Mesodermal cell (in vitro differentiated cells): ENCODE measurements around the gene ZBTB49.

Experiments used
- H3K27ac ChIP-seq: 2 replicates; pipeline ENCODE4 v1.7.0; 2013; ENCODE audit warnings: mild to moderate bottlenecking, low read depth, low read length, moderate library complexity; ENCODE audit not compliant: severe bottlenecking
- H3K36me3 ChIP-seq: 2 replicates; pipeline ENCODE4 v1.7.1; 2013; ENCODE audit warnings: mild to moderate bottlenecking, low read length, moderate library complexity; ENCODE audit not compliant: control insufficient read depth, insufficient read depth
- H3K4me1 ChIP-seq: one replicate; pipeline ENCODE4 v1.7.1; 2013; ENCODE audit warnings: mild to moderate bottlenecking, low read length; ENCODE audit not compliant: insufficient read depth, control insufficient read depth, poor library complexity, severe bottlenecking
- H3K4me3 ChIP-seq: 2 replicates; pipeline ENCODE4 v1.7.0; 2013; ENCODE audit warnings: low read length, control low read depth, mild to moderate bottlenecking; ENCODE audit not compliant: insufficient read depth, poor library complexity, severe bottlenecking; ENCODE audit errors: extremely low read depth
- H3K9me3 ChIP-seq: 2 replicates; pipeline ENCODE4 v1.7.1; 2013; ENCODE audit warnings: mild to moderate bottlenecking, low read length, moderate library complexity; ENCODE audit not compliant: control insufficient read depth
- WGBS, 2 experiments: methylation state at CpG; one replicate each; pipeline ENCODE4 v1.1.5; 2013; ENCODE audit warnings: missing lambda C conversion rate in 2 of 2; ENCODE audit not compliant: insufficient coverage in 2 of 2; 5-methylcytosine and 5-hydroxymethylcytosine counted together

The ZBTB49 gene

DNA sequence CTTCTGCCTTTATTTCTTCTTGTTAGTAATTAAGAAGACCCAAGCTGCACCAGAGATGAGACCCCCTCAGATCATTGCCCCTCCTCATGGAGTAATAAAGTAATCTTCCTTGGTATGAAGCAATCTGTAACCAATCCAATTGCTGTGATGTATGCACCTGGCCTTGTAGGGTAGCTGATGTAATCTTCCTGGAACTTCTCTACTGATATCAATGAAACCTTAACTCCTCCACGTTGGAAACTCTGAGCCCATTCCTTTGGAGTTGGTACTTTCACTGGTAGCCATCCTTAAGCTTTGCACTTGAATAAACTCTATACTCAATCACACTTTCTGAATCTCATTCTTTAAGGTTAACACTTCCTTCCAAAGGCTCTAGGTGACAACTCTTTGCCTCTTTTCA is 65.3 kb downstream of the ZBTB49 start:
- H3K27ac ChIP-seq, result no peak overlapping the region
- H3K36me3 ChIP-seq, result no peaks in the 10 kb centered on the region
- H3K4me3 ChIP-seq, result no peak overlapping the region
- no peaks in the 10 kb centered on the region for H3K4me1 ChIP-seq
- H3K9me3 ChIP-seq, result no peaks in the 10 kb centered on the region
- WGBS, 2 experiments, result 63 to 71% methylated on average over 1 of the region's 1 CpG

DNA sequence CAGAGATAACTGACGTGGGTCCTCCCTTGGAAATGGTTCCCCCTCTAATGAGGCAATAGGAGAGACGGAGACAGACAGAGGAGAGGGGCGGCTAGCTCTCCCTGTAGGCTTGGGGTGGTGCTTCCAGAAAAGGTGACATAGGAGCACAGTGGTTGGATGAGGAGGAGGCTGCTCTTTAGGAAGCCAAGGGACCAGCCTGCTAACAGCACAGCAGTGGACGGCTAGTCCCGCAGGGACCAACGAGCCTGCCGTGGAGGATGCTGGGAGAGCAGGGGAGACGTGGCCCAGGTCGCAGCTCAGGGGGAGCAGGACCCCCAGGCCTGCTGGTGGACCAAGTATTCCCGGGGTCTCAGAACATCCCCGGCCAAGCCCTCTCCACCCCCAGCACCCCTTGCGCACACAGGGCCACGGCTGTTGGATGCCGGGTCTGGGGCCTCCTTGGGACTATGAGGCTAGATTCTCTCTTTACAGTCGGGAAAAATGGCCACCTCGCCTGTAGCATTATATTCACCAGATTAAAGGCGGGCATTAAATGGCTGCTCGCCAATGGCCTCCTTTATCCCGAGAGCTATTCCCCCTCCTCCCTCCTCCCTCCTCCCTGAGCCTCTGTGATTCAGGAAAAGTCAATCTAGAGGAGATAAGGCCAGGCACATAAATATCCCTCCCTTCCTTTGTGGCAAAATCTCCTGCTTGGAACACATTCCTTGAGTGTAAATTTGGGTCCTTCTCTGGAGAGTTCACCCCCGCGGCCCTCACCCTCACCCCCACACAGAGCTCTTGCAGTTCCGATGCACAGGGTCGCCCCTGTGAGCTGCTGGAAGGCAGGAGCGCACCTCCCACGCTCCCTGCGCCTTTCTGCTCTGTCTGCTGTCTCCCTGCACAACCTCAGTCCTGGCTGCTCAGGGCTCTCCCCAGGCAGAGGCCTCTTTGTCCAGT is 66.3 kb downstream of the ZBTB49 start:
- no peaks in the 10 kb centered on the region for H3K36me3 ChIP-seq
- WGBS, 2 experiments, result 90 to 94% methylated on average over 20 to 22 of the region's 26 CpGs
- peak overlapping the region; percentile 41 for H3K27ac ChIP-seq

DNA sequence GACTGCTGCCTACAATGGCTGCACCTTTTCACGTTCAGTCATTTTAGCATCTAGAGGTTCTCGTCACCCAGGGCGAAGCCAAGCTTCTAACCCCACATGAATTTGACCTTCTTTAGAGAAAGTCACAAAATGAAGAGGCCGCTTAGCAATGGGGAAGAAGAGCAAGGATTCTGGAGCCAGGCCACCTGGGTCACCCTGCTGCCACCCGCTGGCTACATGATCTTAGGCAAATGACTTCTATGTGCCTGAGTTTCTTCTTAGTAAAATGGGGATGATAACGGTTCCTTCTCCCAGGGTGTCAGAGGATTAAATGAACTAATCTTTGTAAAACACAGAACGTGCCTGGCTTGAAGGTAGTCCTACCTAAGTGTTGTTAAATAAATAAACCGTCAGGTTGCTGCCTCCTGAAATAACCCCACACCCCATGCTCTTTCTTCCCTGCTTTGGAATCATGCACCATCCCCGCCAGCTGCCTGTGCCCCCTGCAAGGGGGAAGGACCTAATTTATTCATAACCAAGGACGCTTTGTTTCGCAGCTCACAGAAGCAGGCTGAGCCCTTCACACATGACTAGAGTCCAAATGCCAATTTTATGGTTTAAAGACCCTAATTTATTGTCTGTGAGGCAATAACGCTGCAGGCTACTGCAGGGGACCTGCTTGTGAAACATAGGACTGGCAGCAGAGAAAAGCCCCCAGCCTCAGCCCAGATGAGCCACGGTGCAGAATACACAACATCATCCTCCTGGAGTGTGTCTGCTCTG is 68.2 kb downstream of the ZBTB49 start:
- Histone ChIP-seq H3K9me3 (no peaks in the 10 kb centered on the region), H3K36me3 (no peaks in the 10 kb centered on the region), H3K4me3 (no peak overlapping the region), H3K27ac (no peak overlapping the region), H3K4me1 (no peaks in the 10 kb centered on the region)
- 66% methylated on average over 6 to 8 of the region's 13 CpGs for WGBS, 2 experiments

More for the DNA sequence above, 66.3 kb downstream of the ZBTB49 start:
- Histone ChIP-seq H3K4me1 (no peaks in the 10 kb centered on the region), H3K9me3 (no peaks in the 10 kb centered on the region), H3K4me3 (no peak overlapping the region)

DNA sequence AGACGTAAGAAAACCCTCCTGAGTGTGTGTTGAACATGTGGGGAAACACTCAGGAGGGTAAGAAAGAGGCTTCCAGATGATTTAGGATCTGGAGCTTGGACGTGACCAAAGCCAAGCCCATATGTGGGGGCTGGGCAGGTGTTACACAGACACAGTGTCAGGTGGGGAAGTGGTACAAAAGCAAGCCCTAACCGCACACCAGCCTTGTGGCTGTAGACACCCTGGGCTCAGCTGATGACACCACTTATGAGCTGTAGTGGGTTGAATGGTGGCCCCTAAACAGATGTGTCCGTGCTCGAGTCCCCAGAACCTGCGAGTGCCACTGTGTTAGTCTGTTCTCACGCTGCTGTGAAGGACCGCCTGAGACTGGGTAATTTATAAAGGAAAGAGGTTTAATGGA is 71.8 kb downstream of the ZBTB49 start:
- Histone ChIP-seq H3K4me1 (no peaks in the 10 kb centered on the region), H3K27ac (no peak overlapping the region), H3K4me3 (no peak overlapping the region), H3K36me3 (no peaks in the 10 kb centered on the region), H3K9me3 (no peaks in the 10 kb centered on the region)
- 89 to 91% methylated on average over 3 to 4 of the region's 8 CpGs for WGBS, 2 experiments

DNA sequence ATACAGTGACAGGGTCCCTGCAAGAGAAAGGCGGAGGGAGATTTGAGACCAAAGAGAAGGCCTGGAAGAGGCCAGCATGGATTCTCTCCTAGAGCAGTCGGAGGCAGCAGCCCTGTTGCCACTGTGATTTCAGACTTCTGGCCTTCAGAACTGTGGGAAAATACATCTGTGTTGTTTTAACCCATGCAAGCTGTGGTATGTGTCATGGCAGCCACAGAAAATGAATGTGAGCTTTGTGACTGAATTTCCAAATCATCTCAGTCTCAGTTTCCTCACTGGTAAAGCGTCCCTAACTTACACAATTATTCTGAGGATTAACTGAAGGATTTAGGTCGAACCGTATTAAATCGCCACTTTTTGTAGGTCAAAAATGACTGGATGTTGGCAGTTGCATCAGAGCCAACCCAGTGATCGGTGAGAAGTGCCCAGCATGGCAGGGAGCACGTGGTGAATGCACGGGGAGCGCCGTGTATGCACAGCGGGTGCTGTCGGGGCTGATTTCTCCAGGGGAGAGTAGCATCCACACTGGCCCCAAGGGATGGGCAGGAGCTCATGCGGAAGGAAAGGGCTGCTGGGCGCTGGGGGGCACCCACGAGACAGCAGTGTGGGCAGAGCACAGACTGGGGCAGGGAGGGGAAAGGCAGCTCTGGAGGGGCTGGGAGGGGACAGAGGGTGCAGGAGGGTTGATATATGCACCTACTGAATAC is 73.1 kb downstream of the ZBTB49 start:
- Histone ChIP-seq H3K27ac (no peak overlapping the region), H3K9me3 (no peaks in the 10 kb centered on the region), H3K36me3 (no peaks in the 10 kb centered on the region), H3K4me3 (no peak overlapping the region), H3K4me1 (no peaks in the 10 kb centered on the region)
- 74 to 79% methylated on average over 12 to 15 of the region's 16 CpGs for WGBS, 2 experiments

DNA sequence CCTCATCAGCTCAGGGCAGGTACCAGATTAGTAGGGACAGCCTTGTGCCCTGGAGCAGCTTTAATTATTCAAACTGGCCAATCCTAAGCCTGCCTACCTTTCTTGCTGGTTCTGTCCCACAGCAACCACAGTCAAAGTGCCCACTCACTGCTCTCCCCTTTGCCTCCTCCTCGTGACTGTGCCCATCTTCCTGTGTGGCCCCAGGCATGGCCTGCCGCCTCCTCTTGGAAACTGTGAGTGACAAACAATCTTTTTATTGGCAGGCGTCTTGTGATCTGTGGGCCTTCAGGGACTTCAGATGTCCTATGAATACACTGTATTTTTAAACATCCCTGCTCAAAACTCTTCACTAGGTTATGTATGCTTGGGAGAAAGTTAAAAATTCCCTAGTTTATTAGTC is 74.0 kb downstream of the ZBTB49 start:
- no peaks in the 10 kb centered on the region for H3K4me1 ChIP-seq
- H3K4me3 ChIP-seq, result no peak overlapping the region
- no peaks in the 10 kb centered on the region for H3K9me3 ChIP-seq
- WGBS, 2 experiments, result 100% methylated on average over 2 of the region's 3 CpGs; no CpG with 5 or more reads in 1 of the 2 experiments
- H3K36me3 ChIP-seq, result no peaks in the 10 kb centered on the region
- no peak overlapping the region for H3K27ac ChIP-seq

DNA sequence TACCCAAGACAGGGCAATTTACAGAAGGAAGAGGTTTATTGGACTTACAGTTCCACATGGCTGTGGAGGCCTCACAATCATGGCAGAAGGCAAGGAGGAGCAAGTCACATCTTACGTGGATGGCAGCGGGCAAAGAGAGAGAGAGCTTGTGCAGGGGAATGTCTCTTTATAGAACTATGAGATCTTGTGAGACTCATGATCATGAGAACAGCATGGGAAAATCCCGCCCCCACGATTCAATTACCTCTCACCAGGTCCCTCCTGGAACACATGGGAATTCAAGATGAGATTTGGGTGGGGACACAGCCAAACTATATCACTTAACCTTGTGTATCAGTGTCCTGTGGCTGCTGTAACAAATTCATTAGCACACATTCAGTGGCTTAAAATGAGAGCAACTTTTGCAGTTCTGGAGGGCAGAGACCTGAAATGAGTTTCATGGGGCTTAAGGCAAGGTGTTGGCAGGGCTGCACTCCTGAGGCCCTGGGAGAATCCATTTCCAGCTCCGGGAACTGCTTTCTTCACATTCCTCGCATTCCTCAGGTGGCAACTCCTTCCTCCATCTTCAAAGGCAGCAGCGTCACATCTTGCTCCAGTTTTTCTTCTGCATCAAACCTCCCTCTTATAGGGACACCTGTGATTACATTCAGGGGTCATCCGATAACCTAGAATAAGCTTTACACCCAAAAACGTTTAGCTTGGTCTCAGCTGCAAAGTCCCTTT is 74.6 kb downstream of the ZBTB49 start:
- 77% methylated on average over 6 to 7 of the region's 9 CpGs for WGBS, 2 experiments
- Histone ChIP-seq H3K9me3 (no peaks in the 10 kb centered on the region), H3K27ac (no peak overlapping the region), H3K4me1 (no peaks in the 10 kb centered on the region), H3K36me3 (no peaks in the 10 kb centered on the region), H3K4me3 (no peak overlapping the region)

DNA sequence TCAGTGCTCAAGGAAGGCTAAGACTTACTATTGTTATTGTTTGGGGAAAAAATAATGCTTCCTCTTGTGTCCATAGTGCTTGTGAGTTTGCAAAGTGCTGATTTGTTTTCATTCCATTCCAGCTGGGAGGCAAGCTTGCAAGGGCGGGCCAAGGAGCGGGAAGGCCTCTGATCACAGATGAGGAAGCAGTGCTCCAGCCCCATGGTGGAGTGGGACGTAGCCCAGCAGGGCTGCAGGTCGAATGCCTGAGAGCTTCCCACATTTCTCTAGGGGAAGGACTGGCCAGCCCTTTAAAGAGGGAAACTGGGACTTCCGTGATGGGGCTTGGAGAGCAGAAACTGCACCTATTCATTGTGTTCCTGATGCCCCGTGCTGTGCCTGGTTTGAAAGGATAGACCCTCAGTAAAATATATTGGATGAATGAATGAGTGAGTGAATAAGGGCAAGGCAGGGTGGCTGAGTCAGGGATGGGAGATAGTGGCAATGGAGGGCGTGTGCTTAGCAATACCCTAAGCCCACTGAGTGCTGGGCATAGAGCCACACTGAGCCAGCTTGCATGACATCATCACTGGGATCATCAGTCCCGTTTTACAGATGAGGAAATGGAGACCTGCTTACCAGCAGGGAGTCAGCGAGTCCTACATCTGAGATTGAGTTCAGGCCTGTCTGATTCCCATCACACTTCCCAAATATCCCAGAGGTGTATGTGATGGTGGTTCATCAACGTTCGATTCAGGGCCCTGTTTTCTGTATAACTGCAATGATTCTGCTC is 78.9 kb downstream of the ZBTB49 start:
- Histone ChIP-seq H3K36me3 (no peaks in the 10 kb centered on the region), H3K4me1 (no peaks in the 10 kb centered on the region), H3K9me3 (no peaks in the 10 kb centered on the region), H3K4me3 (no peak overlapping the region), H3K27ac (no peak overlapping the region)
- 89 to 90% methylated on average over 8 to 9 of the region's 11 CpGs for WGBS, 2 experiments
